Tibial nerve (tissue), 4 donors: Measurements from ENCODE around the gene LGALS7B.
"Not testable (repeated sequence)": the region's sequence is repeated elsewhere in the genome, so short reads cannot be mapped to it uniquely, and the experiment has no call there.

Experiments used
- CTCF ChIP-seq, 5 experiments: fragments of 200-600 bp in 3 of 5; fragments of 450-650 bp in 2 of 5; sonication (generic) in 3 of 5; IDR thresholded peaks; one replicate each; pipeline ENCODE4 v1.5.1; 2016 to 2019; ENCODE audit warnings: antibody characterized with exemption in 5 of 5, mild to moderate bottlenecking in 3 of 5, moderate library complexity in 2 of 5
- EP300 ChIP-seq, 2 donors: sonication (generic); formaldehyde crosslinking; IDR thresholded peaks; one replicate each; pipeline ENCODE4 v1.6.1; 2017; ENCODE audit warnings: antibody characterized with exemption in 2 of 2, mild to moderate bottlenecking in 1 of 2
- POLR2A ChIP-seq, 2 donors: fragments of 450-650 bp; IDR thresholded peaks; one replicate each; pipeline ENCODE4 v1.6.1; 2017; ENCODE audit warnings: antibody characterized with exemption in 2 of 2, mild to moderate bottlenecking in 2 of 2, moderate library complexity in 2 of 2

- TF ChIP-seq CTCF, POLR2A, EP300 (IDR thresholded peaks at IDR 0.05): not testable (repeated sequence)
Measured at GRCh38 chr19:38821230-38821825, 32.3 kb downstream of the LGALS7B start.
